Neuron (in vitro differentiated cells): Measurements from ENCODE around the gene TIMM22.
"Not testable (repeated sequence)": the region's sequence is repeated elsewhere in the genome, so short reads cannot be mapped to it uniquely, and the experiment has no call there.

Experiments
- H2AFZ ChIP-seq: one replicate; pipeline ENCODE4 v1.6.1; 2013; ENCODE audit warnings: low read depth, mild to moderate bottlenecking, inconsistent platforms, low read length, moderate library complexity
- H3K27me3 ChIP-seq: one replicate; pipeline ENCODE4 v1.6.1; 2013; ENCODE audit warnings: low read length; ENCODE audit not compliant: insufficient read depth
- H3K36me3 ChIP-seq: one replicate; pipeline ENCODE4 v1.6.1; 2013; ENCODE audit warnings: low read length; ENCODE audit not compliant: insufficient read depth
- H3K4me1 ChIP-seq: one replicate; pipeline ENCODE4 v1.6.1; 2013; ENCODE audit warnings: low read length; ENCODE audit not compliant: insufficient read depth
- H3K4me3 ChIP-seq: 2 replicates; pipeline ENCODE4 v1.5.1; 2013; ENCODE audit warnings: mild to moderate bottlenecking, low read length, moderate library complexity
- H3K9me3 ChIP-seq: one replicate; pipeline ENCODE4 v1.6.1; 2013; ENCODE audit warnings: low read length

TIMM22 gene

DNA sequence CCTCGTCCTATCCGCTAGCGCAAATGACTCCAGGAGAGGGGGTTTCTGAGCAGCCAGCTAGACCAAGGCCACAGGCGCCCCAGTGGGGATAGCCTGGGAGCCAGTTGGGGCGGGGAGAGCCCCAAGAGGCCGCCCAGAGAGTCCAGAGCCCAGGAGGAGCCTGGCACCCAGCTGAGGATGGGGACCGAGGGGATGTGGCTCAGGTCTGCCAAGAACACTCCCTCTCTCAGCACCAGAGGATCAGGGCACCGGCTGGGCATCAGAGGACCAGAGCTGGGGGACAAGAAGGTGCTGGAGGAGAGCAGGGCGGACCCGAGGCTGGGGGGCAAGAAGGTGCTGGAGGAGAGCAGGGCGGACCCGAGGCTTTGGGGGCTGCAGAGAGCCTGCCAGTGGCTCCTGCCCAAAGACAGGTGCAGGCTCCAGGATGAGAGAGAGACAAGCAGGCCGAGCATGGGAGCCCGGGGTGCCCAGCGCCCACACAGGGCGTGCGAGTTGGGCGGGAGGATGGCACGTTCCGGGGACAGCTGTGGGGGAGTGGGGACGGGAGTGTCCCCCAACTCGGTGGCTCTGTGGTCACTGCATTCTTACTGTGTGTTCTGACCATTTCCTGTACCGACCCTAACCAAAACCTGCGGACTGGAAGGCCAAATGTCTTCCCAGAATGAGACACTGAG lies 39.4 kb downstream of the TIMM22 start:
- Histone ChIP-seq H3K9me3 (peaks cover 9% of the 10 kb centered on the region), H3K36me3 (peaks cover 9% of the 10 kb centered on the region), H3K4me3 (no peak overlapping the region), H3K4me1 (no peaks in the 10 kb centered on the region), H3K27me3 (no peaks in the 10 kb centered on the region), H2AFZ (no peak overlapping the region)

DNA sequence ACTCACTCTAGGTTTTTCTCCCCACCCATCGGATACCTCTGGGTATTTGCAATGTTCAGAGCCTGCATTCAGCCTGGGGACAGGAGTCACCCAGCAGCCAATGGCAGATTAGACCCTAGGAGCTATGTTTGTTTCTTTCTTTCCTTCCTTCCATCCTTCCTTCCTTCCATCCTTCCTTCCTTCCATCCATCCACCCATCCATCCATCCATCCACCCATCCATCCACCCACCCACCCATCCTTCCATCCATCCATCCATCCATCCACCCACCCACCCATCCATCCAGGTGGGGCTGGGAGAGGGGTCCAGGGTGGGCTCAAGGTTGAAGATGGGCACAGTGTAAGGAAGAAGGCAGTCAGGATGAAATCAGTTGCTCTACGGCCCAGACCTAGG lies 39.9 kb downstream of the TIMM22 start:
- H3K36me3 ChIP-seq, result peaks cover 10% of the 10 kb centered on the region
- H3K4me3 ChIP-seq, result no peak overlapping the region
- peaks cover 9% of the 10 kb centered on the region for H3K9me3 ChIP-seq
- H3K4me1 ChIP-seq, result no peaks in the 10 kb centered on the region
- H2AFZ ChIP-seq, result no peak overlapping the region
- H3K27me3 ChIP-seq, result no peaks in the 10 kb centered on the region

DNA sequence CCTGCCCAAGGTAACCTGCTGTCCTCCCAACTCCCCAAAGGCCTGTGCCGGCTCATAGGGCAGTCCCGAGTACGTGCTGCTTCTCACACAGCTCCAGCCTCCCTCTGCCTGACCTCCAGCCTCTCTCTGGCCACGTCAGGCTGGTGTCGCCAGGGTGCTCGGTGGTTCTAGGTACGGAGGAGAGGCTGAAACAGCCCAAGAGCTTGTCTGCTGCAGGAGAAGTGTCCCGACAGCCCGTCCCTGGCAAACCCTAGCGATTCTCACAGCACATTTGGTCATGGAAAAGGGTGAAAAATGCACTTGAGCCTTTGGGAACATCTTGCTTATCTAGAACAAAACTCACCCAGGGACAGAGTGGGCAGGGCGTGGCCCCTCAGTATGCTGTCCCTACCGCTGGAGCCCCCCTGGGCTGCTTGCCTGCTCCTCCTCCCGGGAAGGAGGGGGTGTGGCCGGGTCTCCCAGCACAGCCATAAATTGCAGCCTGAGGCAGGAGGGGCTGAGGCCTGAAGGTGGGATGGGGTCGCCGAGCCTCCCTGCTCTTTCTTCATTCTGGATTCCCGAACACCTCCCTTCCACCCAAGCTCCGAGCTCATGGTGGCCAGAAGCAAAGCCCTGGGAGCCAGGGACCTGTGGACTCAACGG lies 40.4 kb downstream of the TIMM22 start:
- no peak overlapping the region for H2AFZ ChIP-seq
- H3K9me3 ChIP-seq, result peaks cover 9% of the 10 kb centered on the region
- H3K4me3 ChIP-seq, result no peak overlapping the region
- no peaks in the 10 kb centered on the region for H3K4me1 ChIP-seq
- no peaks in the 10 kb centered on the region for H3K27me3 ChIP-seq
- peaks cover 14% of the 10 kb centered on the region for H3K36me3 ChIP-seq

DNA sequence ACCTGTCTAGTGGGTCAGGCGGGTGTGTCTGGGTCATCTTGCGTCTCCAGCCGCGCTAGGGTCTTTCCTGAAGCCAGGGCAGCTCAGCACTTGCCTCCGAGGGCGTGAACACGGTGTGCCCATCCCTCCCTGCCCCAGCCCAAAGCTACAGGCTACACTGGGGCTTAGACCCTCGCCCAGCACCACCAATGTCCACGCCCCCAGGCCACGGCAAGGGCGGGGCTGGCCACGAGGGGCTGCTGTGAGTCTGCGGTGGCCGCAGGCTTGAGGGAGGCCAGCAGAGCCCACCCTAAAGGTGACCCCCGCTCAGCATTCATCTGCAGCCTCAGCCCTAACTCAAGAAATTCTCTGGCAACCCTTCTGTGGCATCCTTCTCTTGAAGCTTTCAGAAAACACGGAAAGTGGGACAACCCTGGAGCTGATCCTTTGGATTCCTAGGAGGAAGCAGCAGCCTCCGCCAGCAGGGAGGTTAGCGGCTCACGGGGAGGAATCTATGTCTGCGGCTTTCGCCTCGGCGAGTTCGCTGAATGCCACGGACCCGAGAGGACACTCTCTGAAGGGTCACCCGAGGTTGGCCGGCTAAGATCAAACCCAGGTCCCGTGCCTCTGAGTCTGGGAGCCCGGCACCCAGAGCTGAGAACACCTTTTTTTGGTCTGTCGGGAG lies 41.7 kb downstream of the TIMM22 start:
- Histone ChIP-seq H3K27me3 (no peaks in the 10 kb centered on the region), H3K9me3 (peaks cover under 1% of the 10 kb centered on the region), H3K36me3 (peaks cover 10% of the 10 kb centered on the region), H3K4me3 (no peak overlapping the region), H3K4me1 (peaks cover under 1% of the 10 kb centered on the region), H2AFZ (no peak overlapping the region)

DNA sequence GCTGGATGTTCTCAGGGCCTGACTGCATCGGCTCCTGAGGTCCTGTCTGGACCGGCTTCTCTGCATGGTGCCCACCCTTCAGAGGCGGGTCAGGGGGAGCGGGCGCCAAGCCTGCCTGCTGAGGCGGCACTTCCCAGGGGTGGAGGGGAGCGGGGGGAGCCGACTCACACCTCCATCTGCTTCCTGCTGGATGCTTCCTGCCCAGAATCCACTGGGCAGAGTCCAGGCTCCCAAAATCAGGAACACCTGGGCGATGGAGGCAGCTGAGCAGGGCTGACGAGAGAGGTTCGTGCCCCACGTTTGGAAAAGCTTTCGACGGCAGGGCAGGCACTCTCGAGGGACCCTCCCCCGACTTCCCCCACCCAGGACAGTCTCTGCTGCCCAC lies 42.2 kb downstream of the TIMM22 start:
- H3K4me1 ChIP-seq, result peaks cover 4% of the 10 kb centered on the region
- no peak overlapping the region for H3K4me3 ChIP-seq
- H3K9me3 ChIP-seq, result no peaks in the 10 kb centered on the region
- H3K27me3 ChIP-seq, result no peaks in the 10 kb centered on the region
- peaks cover 9% of the 10 kb centered on the region for H3K36me3 ChIP-seq
- H2AFZ ChIP-seq, result no peak overlapping the region

DNA sequence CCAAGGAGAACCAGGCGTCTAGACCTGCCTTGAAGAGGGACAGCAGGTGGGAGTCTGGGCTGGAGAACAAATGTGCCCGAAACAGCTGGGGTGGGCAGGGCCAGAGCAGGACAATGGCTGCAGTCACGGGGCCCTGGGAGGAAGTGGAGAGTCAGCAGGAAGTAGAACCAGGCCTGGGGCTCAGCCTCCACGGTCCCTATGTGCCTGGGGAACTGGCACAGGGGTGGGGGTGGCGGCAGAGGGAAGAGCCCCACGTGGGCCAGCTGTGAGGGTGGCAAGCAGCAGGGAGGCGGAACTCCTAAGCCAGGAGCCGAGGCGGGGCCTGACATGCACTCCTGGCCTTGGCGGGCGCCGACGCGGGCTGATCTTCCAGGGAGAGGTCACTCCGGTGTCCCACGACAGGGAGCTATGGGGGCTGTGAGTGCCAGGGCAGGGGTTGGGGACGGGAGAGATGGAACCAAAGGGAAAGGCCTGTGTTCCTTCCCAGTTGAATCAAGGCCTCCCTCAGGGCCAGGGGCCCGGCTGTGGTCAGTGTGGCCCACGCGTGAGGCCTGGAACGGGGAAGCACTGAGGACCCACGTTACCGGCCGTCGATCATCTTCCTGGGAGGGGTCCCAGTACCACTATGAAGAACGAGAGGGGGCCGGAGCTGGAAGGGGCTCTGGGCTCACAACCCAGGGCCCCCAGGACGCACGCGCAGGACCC lies 42.7 kb downstream of the TIMM22 start:
- peaks cover 9% of the 10 kb centered on the region for H3K36me3 ChIP-seq
- no peak overlapping the region for H3K4me3 ChIP-seq
- peaks cover 4% of the 10 kb centered on the region for H3K4me1 ChIP-seq
- H3K9me3 ChIP-seq, result no peaks in the 10 kb centered on the region
- H3K27me3 ChIP-seq, result no peaks in the 10 kb centered on the region
- no peak overlapping the region for H2AFZ ChIP-seq

DNA sequence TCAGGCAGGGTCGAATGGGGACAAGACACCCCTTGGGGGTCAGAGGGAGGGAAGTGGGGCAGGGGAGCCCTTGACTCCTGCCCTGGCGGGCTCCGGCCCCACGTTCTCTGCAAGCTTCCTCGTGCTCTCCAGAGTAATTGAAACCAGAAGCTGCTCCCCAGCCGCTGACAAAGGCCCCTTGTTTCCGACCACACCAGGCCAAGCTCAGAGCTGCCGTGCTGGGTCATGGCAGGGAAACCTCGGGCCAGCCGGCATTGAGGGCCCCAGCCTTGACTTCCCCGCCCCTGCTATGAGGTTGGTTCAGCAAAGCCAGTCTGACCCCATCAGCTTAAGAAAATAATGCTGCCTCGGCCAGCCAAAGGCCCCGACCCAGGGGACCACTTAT lies 43.3 kb downstream of the TIMM22 start:
- peaks cover 4% of the 10 kb centered on the region for H3K4me1 ChIP-seq
- H2AFZ ChIP-seq, result no peak overlapping the region
- no peaks in the 10 kb centered on the region for H3K9me3 ChIP-seq
- peaks cover 9% of the 10 kb centered on the region for H3K36me3 ChIP-seq
- no peaks in the 10 kb centered on the region for H3K27me3 ChIP-seq
- H3K4me3 ChIP-seq, result no peak overlapping the region

DNA sequence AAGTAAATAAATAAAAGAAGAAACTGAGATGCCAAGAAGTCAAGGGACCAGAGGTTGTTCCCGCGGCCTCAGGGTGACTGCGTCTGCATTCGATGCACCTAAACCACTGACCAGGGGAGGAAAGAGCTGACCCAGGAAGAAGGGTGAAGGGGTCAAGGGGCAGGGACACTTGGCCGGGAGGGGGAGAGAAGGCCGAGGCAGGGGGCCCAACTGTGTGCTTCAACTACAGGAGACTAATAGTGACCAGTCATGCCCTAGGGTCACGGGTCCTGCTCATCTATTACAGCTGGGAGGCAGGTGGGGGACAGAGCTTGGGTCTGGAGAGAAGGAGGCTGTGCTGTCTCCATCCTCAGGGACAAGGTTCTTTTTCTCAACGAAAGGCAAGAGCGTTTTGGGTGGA lies 44.8 kb downstream of the TIMM22 start:
- peaks cover 9% of the 10 kb centered on the region for H3K36me3 ChIP-seq
- no peaks in the 10 kb centered on the region for H3K9me3 ChIP-seq
- H3K27me3 ChIP-seq, result no peaks in the 10 kb centered on the region
- H2AFZ ChIP-seq, result no peak overlapping the region
- no peak overlapping the region for H3K4me3 ChIP-seq
- peaks cover 4% of the 10 kb centered on the region for H3K4me1 ChIP-seq

DNA sequence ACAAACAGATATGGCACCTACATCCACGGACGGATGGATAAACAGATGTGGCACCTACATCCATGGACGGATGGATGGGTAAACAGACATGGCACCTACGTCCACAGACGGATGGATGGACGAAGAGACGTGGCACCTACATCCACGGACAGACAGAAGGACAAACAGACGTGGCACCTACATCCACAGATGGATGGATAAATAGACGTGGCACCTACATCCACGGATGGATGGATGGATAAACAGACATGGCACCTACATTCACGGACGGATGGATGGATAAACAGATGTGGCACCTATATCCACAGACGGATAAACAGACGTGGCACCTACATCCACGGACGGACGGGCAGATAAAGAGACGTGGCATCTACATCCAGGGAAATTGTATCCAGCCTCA lies 45.6 kb downstream of the TIMM22 start:
- Histone ChIP-seq H2AFZ (no peak overlapping the region), H3K4me1 (peaks cover 4% of the 10 kb centered on the region), H3K27me3 (no peaks in the 10 kb centered on the region), H3K36me3 (peaks cover 9% of the 10 kb centered on the region), H3K9me3 (no peaks in the 10 kb centered on the region), H3K4me3 (no peak overlapping the region)

DNA sequence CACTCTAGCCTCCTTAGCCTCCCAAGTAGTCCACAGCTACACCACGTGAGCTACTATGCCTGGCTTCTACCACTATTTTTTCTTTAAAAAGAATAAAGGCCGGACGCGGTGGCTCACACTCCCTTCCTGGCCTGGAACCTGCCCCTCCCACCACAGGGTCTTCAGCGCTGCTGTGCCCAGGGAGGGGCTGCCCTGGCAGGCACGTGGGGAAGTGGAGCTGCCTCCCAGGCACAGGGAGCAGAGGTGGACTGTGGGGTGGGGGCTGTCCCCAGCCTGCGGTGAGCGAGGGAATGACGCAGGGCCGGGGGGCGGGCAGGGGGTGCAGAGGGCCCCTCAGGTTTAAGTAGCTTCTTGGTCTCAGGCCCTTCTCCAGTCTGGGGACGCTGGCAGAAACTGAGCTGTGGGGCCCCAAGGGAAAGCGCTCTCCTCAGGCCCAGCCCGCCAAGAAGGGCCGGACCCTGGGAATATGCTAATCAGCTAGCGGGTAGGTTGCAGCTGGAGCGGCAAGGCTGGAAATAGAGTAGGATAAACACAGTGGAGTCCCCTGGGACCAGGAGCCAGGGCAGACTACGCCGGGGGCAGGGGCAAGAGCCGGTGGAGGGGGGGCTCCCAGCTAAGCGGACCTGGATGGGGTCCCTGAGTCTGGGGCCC lies 46.8 kb downstream of the TIMM22 start:
- Histone ChIP-seq H3K9me3 (no peaks in the 10 kb centered on the region), H3K36me3 (peaks cover 9% of the 10 kb centered on the region), H3K27me3 (no peaks in the 10 kb centered on the region), H2AFZ (no peak overlapping the region), H3K4me3 (no peak overlapping the region), H3K4me1 (peaks cover 4% of the 10 kb centered on the region)

DNA sequence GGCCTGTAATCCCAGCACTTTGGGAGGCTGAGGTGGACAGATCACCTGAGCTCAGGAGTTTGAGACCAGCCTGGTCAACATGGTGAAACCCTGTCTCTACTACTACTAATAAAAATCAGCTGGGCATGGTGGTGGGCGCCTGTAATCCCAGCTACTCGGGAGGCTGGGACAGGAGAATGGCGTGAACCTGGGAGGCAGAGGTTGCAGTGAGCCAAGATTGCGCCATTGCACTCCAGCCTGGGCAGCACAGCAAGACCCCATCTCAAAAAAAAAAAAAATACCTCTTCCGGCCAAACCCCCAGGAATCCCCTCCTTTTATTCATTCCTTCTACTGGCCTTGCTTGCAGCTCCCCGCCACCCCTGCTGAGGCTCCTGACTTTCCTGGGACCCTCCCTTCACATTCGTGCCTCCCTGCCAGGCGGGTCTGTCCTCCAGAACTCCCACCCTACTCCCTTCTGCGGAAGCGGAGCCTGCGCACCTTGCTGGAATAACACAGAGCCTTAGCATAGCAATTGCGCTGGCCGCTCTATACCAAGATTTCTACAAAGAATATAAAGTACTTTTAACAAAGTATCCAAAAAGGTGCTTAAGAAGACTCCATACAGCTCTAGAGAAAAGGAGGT lies 47.6 kb downstream of the TIMM22 start:
- peaks cover 11% of the 10 kb centered on the region for H3K36me3 ChIP-seq
- H3K27me3 ChIP-seq, H2AFZ ChIP-seq, H3K4me3 ChIP-seq, H3K9me3 ChIP-seq, H3K4me1 ChIP-seq: not testable (repeated sequence)

DNA sequence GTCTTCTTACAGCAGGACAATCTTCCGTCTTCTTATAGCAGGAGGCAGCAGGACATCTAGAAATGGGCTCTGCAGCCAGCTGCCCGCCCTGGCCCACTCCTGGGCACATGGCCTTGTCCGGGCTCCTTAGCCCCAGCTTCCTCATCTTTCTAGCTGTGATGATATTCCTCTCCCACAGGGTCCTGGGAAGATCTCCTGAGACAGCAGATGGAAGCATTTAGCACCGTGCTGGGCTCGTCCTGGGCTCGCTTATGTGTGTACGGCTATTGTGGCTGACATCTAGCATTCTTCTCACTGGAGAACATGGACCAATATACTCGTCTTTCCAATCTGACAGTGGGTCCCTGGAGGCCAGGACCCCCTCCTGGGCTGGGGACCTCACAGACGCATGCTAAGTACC lies 48.5 kb downstream of the TIMM22 start:
- Histone ChIP-seq H3K4me3 (no peak overlapping the region), H3K9me3 (no peaks in the 10 kb centered on the region), H3K27me3 (no peaks in the 10 kb centered on the region), H2AFZ (no peak overlapping the region), H3K36me3 (peaks cover 17% of the 10 kb centered on the region), H3K4me1 (peaks cover 4% of the 10 kb centered on the region)
